Measurements from ENCODE around the gene KCNQ2.
"Not testable (repeated sequence)": the region's sequence is repeated elsewhere in the genome, so short reads cannot be mapped to it uniquely, and the experiment has no call there.

The KCNQ2 gene

GRCh38 chr20:63381781-63382431 lies 90.5 kb downstream of the KCNQ2 start:
- DNase-seq = peak; percentile 45

- no peak for DNase-seq
Observed at GRCh38 chr20:63380346-63380870, 92.0 kb downstream of the KCNQ2 start.

- not testable (repeated sequence) for DNase-seq
Observed at GRCh38 chr20:63379872-63380271, 92.6 kb downstream of the KCNQ2 start.

DNA sequence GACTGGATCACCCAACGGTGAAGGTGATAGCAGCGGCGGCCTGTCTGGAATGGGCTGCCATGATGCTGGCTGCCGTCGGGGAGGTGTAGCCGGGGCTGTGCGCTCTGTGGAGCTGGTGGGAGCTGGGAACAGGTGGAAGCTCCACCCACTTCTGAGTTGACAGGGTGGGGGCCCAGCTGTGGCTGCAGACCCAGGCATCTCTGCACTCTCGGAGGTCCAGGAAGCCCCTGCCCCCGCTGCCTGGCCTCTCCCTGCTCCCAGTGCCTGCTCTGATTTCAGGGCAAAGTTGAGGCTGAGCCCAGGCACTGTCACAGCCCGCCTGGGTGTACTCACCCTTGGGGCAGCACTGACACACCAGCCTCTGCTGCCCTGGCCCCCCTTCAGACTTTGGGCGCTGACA lies 93.2 kb downstream of the KCNQ2 start:
- no peak for DNase-seq

DNA sequence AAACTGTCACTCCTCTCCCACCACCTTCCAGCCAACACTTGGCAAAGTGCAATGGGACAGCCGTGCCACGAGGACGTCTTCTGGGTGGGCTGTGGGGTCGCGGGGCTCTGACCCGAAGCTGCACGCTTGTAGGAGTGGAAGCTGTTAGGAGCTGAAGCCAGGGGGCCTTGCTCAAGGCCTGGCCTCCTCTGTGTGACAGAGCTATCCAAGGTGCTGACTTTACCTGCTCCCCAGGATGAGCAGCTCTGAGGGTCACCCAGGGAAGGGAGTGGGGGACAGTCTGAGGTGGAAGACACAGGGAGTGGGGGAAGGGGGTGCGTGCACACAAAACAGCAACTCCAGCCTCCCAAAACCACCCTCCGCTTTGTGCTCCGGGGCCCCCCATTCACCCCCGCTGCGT lies 93.8 kb downstream of the KCNQ2 start:
- no peak for DNase-seq

GRCh38 chr20:63377951-63378381 lies 94.5 kb downstream of the KCNQ2 start:
- DNase-seq = no peak

- no peak for DNase-seq
Observed at GRCh38 chr20:63377256-63377941, 95.1 kb downstream of the KCNQ2 start.

DNA sequence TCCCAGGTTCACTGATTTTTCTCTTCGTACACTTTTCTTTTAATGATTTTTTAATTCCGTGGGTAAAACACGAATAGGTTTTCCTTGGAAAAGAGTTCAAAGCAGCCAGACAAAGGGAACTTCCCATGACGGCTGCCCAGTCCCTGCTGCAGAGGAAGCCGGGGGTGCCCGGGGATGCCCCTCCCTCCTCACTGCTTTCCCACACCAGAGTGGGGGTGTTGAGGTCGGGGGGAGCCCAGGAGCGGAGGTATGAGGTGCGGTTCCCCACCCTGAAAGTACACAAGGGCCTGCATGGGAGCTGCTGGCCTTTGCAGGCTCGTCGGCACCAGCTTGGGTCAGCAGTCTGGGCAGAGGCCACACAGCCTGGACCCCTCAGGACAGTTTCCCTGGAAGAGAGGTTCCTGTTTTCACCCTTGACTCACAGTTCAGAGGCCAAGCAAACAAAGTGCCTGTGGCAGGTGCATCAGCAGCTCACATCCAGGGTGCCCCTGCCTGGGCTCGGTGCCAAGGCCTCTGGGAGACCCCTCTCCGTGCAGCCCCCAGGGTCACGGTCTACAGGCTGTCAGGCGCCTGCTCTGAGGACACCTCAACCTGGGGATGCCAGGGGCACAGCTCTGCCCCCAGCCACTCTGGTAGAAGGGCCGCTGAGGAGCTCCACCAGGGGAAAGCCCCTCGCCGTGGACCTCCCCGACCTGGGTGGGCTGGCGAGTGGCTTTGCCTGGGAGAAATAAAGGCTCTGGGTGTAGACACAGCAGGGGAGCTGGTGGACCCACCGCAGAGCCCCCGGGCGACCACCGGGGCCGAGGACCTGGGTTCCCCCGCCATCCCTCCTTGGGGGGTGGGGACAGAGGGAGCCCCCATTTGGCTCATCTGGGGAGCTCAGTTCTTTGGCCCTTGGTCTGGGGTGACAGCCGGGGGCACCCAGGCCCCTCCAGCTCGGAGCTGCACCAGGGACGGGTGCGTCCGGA lies 95.9 kb downstream of the KCNQ2 start:
- DNase-seq = no peak

DNA sequence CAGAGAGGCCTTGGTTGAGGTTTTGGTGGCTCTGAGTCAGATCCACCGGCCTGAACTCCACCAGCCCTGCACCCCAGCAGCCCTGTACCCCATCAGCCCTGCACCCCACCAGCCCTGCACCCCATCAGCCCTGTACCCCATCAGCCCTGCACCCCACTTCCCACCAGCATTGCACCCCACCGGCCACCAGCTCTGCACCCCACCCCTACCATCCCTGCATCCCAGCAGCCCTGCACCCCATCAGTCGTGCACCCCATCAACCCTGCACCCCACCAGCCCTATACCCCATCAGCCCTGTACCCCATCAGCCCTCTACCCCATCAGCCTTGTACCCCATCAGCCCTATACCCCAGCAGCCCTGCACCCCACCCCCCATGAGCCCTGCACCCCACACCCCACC lies 97.0 kb downstream of the KCNQ2 start:
- DNase-seq = no peak

DNA sequence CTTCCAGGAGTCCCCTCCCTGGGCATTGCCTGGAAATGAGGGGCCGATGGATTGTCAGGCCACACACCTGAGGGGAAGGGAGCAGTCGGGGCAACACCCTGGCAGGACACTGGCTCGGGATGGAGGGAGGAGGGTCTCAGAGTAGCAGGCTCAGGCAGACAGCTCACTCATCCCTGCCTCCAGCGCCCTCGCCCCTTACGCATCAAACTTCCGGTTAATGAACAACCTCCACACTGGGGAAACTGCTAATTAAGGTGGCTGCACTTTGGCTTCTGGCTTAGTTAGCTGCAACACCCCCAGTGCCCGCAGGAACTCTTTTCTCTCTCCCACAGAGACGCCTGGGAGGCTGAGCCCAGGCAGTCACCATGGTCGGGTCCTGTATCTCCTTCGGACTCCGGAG lies 98.0 kb downstream of the KCNQ2 start:
- no peak for DNase-seq

GRCh38 chr20:63373996-63374395 lies 98.5 kb downstream of the KCNQ2 start:
- DNase-seq = no peak

GRCh38 chr20:63372971-63373885 lies 99.2 kb downstream of the KCNQ2 start:
- no peak for DNase-seq

DNA sequence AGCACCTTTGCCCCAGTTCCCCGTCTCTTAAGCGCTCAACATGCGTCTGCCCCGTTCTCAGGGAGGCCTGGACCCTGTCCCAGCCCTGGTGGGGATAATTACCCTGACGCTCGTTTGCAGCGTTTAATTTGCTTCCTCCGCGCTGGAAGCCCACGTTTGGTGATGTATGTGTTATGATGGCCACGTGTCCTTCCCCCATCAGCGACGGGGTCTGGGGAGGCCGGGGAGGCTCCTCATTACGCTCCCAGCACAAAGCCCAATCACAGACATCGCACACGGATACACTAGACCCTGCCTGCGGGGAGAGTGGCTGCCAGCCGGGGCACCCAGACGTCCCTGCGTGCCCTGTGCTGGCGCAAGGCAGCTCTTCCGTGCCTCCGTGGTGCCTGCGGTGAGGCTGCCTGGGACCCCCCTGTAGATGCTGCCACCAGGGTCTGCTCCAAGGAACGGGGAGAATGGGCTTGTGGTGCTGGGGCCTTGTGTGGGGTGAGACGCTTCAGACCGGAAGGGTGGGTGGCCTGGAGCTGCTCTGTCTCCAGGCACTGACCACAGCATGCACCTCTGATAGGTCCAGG lies 101.1 kb downstream of the KCNQ2 start:
- no peak for DNase-seq

- no peak for DNase-seq
Observed at GRCh38 chr20:63370618-63371187, 101.8 kb downstream of the KCNQ2 start.

DNA sequence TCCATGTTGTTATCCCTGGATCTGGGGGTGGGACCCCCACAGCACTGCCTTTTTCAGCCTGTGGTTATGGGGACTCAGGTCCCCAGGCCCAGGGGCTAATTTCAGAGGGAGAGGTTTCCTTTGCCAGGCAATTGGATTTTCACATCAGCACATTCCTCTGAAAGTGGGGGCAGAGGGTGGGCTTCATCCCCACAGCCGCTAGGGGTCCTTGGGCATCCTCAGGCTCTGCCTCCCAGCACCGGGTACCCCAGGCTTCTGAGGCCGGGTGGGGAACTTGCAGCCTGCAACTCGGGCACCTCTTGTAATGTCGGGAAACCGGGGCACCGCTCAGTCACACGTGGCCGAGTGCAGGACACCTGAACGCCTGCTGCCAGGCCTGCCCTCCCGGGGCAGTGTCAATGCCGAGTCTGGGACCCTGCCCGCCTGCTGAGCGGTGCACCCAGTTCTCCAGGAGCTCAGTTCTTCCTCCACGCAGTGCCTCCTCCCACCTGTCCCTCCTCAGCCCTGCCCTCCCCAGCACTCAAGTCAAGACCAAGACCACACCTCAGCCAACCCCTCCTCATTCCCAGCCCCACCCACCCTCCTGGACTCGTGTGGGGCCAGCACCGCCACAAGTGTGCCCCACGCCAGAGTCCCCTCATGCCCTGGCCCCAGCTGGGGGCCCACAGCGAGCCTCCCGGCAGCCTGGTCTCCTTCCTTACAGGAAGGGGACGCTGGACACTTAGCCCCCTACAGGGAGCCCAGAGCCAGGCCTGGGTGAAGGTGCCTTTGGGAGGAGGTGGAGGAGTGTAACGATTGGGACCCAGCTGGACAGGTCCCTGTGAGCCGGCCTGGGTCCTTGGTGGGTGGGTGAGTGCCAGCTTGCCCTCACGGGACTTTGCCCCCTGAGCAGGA lies 102.5 kb downstream of the KCNQ2 start:
- no peak for DNase-seq

- DNase-seq = no peak
Observed at GRCh38 chr20:63369024-63369530, 103.4 kb downstream of the KCNQ2 start.

- DNase-seq = no peak
Observed at GRCh38 chr20:63368151-63368550, 104.3 kb downstream of the KCNQ2 start.

GRCh38 chr20:63367446-63368055 lies 104.9 kb downstream of the KCNQ2 start:
- DNase-seq = no peak

All from femur (tissue), 1 donor.